ENCODE measurements around the gene GINM1. TPM values are rescaled to one million over a fixed set of nuclear protein-coding genes. Genes with fewer than 3 reads are reported as not detected.

The GINM1 gene
- total and polyA plus RNA-seq, 9 of the 15 experiments (the other 6 are each of a cell fraction or from before 2014, with no cell fraction given), result 5.0 to 19.3 (median 14.2) TPM

GRCh38 chr6:149565527-149566409, at the start of gene GINM1 (continued):
- TF ChIP-seq ZSCAN29 (IDR thresholded peaks at IDR 0.05) (no peak), SMARCC2 (IDR thresholded peaks at IDR 0.05; ENCODE audit: low read depth) (peak; percentile 55; the same call in 1 of the 2 replicates), NRF1 (conservative IDR thresholded peaks at IDR 0.05 in 1 of 2, IDR thresholded peaks at IDR 0.05 in 1 of 2) (peak; percentile 94 to 95), UBTF (IDR thresholded peaks at IDR 0.05; ENCODE audit: borderline replicate concordance in 1 of 2, low read depth in 2 of 2, low read length in 2 of 2) (peak in 1 of 2 experiments; percentile 46; a peak in 1 of 4 replicates), RBM25 (IDR thresholded peaks at IDR 0.05; ENCODE audit: low read depth, low read length, severe bottlenecking) (no peak), CSDE1 (IDR thresholded peaks at IDR 0.05) (no peak), ZBTB9 (CRISPR knock-in tag; IDR thresholded peaks at IDR 0.05) (no peak), PURB (CRISPR knock-in tag; IDR thresholded peaks at IDR 0.05; ENCODE audit: low read depth) (no peak), KAT2B (IDR thresholded peaks at IDR 0.05; ENCODE audit: low read depth, low read length) (no peak), ZEB2 (IDR thresholded peaks at IDR 0.05) (peak; percentile 94), EHMT2 (IDR thresholded peaks at IDR 0.05) (no peak), ZNF561 (CRISPR knock-in tag; conservative IDR thresholded peaks at IDR 0.05) (no peak), ZNF274 (IDR thresholded peaks at IDR 0.05; ENCODE audit: borderline replicate concordance, low read depth, low read length) (no peak), ZNF184 (CRISPR knock-in tag; IDR thresholded peaks at IDR 0.05) (no peak), PATZ1 (CRISPR knock-in tag; IDR thresholded peaks at IDR 0.05; ENCODE audit: borderline replicate concordance) (no peak), ATF1 (CRISPR knock-in tag; IDR thresholded peaks at IDR 0.05) (no peak), ATF1 (tag; IDR thresholded peaks at IDR 0.05) (peak; percentile 57), SP1 (CRISPR knock-in tag; IDR thresholded peaks at IDR 0.05) (peak; percentile 26; the same call in 1 of the 2 replicates), CREM (IDR thresholded peaks at IDR 0.05; ENCODE audit: low read depth) (peak; percentile 62), ZNF695 (CRISPR knock-in tag; IDR thresholded peaks at IDR 0.05) (no peak), ELF2 (CRISPR knock-in tag; IDR thresholded peaks at IDR 0.05) (no peak), NFRKB (IDR thresholded peaks at IDR 0.05; ENCODE audit: low read depth) (no peak), HDAC1 (IDR thresholded peaks at IDR 0.05) (peak; percentile 56 to 88; a peak in 3 of 4 replicates), SRSF1 (IDR thresholded peaks at IDR 0.05; ENCODE audit: low read depth, low read length) (no peak)

Data from K562 (cell line).